Measurements from ENCODE around the gene TUBB1. TPM values are rescaled to one million over a fixed set of nuclear protein-coding genes. Genes with fewer than 3 reads are reported as not detected.

TUBB1 gene
- total RNA-seq, 1 experiment from 2014 or later = not detected

GRCh38 chr20:59013031-59013951 is 5.9 kb upstream of the TUBB1 start:
- H3K36me3 ChIP-seq (ENCODE audit: insufficient read depth, low read length, poor library complexity, severe bottlenecking) = no peaks in the 10 kb centered on the region
- no peak for DNase-seq (ENCODE audit: low spot score)
- H3K9me3 ChIP-seq (ENCODE audit: low read depth, low read length, poor library complexity, severe bottlenecking) = no peaks in the 10 kb centered on the region
- TF ChIP-seq EZH2 (IDR thresholded peaks at IDR 0.05; ENCODE audit: borderline replicate concordance, low read depth, low read length, poor library complexity, severe bottlenecking) (no peak), CTCF (conservative IDR thresholded peaks at IDR 0.05; ENCODE audit: low read depth, low read length) (no peak)
- intact Hi-C loops (cut with micrococcal nuclease; ENCODE audit: unreplicated experiment) = no loop called here
- H3K4me3 ChIP-seq (ENCODE audit: low read depth, low read length, poor library complexity, severe bottlenecking) = no peak overlapping the region
- no peaks in the 10 kb centered on the region for H3K4me1 ChIP-seq (ENCODE audit: insufficient read depth, low read length, poor library complexity, severe bottlenecking)
- no peaks in the 10 kb centered on the region for H3K27me3 ChIP-seq (replicated peaks; ENCODE audit: insufficient read depth, low read depth, low read length, poor library complexity)
- H3K27ac ChIP-seq (ENCODE audit: low read depth, low read length, poor library complexity, severe bottlenecking) = no peak overlapping the region
- CTCF ChIA-PET = no interaction called here
- POLR2A ChIA-PET (ENCODE audit: low non-redundant PET) = no interaction called here
- no TSS peak for BruUV-seq (replicated peaks)

DNA sequence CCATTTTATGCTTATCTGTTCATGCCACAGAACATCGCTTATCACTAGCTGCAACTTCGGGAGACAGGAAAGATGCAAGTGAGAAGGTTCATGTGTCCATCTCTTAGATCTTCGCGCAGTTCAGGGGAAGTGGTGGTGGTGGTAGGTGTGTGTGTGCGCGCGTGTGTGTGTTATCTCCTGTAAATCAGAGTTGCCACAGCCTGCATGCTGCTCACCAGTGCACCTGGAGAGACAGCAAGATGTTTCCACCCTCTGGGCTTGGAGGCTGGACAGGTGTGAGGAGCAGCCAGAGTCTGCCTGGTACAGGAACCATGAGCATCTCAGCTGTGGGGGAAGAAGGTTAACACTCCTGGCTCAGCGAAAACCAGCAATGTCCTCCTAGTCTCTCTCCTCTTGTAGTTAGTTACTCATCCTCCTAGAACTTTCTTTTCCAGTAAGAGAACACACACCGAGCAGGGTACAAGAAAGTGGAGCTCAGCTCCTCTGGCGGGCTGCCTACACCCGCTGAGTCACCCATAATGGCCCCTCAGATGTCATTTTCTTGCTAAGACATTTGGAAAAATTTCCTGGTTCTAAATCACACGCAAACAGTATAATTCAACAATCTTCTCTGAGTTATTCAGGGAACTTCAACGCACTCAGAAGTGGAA is 5.1 kb upstream of the TUBB1 start:
- no peaks in the 10 kb centered on the region for H3K36me3 ChIP-seq (ENCODE audit: insufficient read depth, low read length, poor library complexity, severe bottlenecking)
- no peak for TF ChIP-seq EZH2 (IDR thresholded peaks at IDR 0.05; ENCODE audit: borderline replicate concordance, low read depth, low read length, poor library complexity, severe bottlenecking)
- no peak for TF ChIP-seq CTCF (conservative IDR thresholded peaks at IDR 0.05; ENCODE audit: low read depth, low read length)
- no peaks in the 10 kb centered on the region for H3K27me3 ChIP-seq (replicated peaks; ENCODE audit: insufficient read depth, low read depth, low read length, poor library complexity)
- no peaks in the 10 kb centered on the region for H3K4me1 ChIP-seq (ENCODE audit: insufficient read depth, low read length, poor library complexity, severe bottlenecking)
- no TSS peak for BruUV-seq (replicated peaks)
- no peak overlapping the region for H3K4me3 ChIP-seq (ENCODE audit: low read depth, low read length, poor library complexity, severe bottlenecking)
- intact Hi-C loops (cut with micrococcal nuclease; ENCODE audit: unreplicated experiment) = no loop called here
- H3K27ac ChIP-seq (ENCODE audit: low read depth, low read length, poor library complexity, severe bottlenecking) = no peak overlapping the region
- ChIA-PET POLR2A (ENCODE audit: low non-redundant PET) (no interaction called here), CTCF (no interaction called here)
- DNase-seq (ENCODE audit: low spot score) = no peak
- no peaks in the 10 kb centered on the region for H3K9me3 ChIP-seq (ENCODE audit: low read depth, low read length, poor library complexity, severe bottlenecking)

GRCh38 chr20:59014680-59015389 is 4.4 kb upstream of the TUBB1 start:
- ChIA-PET CTCF (no interaction called here), POLR2A (ENCODE audit: low non-redundant PET) (no interaction called here)
- no peaks in the 10 kb centered on the region for H3K4me1 ChIP-seq (ENCODE audit: insufficient read depth, low read length, poor library complexity, severe bottlenecking)

More at GRCh38 chr20:59014680-59015389, 4.4 kb upstream of the TUBB1 start:
- H3K36me3 ChIP-seq (ENCODE audit: insufficient read depth, low read length, poor library complexity, severe bottlenecking) = no peaks in the 10 kb centered on the region
- intact Hi-C loops (cut with micrococcal nuclease; ENCODE audit: unreplicated experiment) = no loop called here
- H3K27me3 ChIP-seq (replicated peaks; ENCODE audit: insufficient read depth, low read depth, low read length, poor library complexity) = no peaks in the 10 kb centered on the region
- BruUV-seq (replicated peaks) = no TSS peak
- no peak for DNase-seq (ENCODE audit: low spot score)
- no peak overlapping the region for H3K4me3 ChIP-seq (ENCODE audit: low read depth, low read length, poor library complexity, severe bottlenecking)
- TF ChIP-seq EZH2 (IDR thresholded peaks at IDR 0.05; ENCODE audit: borderline replicate concordance, low read depth, low read length, poor library complexity, severe bottlenecking) (no peak), CTCF (conservative IDR thresholded peaks at IDR 0.05; ENCODE audit: low read depth, low read length) (no peak)
- H3K9me3 ChIP-seq (ENCODE audit: low read depth, low read length, poor library complexity, severe bottlenecking) = no peaks in the 10 kb centered on the region
- H3K27ac ChIP-seq (ENCODE audit: low read depth, low read length, poor library complexity, severe bottlenecking) = no peak overlapping the region

Measured in A673 (cell line).